IPS-18c (cell line): Measurements from ENCODE around the gene HHAT.
"Not testable (repeated sequence)": the region's sequence is repeated elsewhere in the genome, so short reads cannot be mapped to it uniquely, and the experiment has no call there.

Source experiments
- H3K4me3 ChIP-seq: 2 replicates; pipeline ENCODE4 v1.7.0; 2013; ENCODE audit warnings: low read depth, mild to moderate bottlenecking, low read length, moderate library complexity; ENCODE audit not compliant: insufficient read depth
- H3K9me3 ChIP-seq: one replicate; pipeline ENCODE4 v1.6.1; 2013; ENCODE audit warnings: mild to moderate bottlenecking, low read length, moderate library complexity; ENCODE audit not compliant: control insufficient read depth, insufficient read depth

HHAT gene

DNA sequence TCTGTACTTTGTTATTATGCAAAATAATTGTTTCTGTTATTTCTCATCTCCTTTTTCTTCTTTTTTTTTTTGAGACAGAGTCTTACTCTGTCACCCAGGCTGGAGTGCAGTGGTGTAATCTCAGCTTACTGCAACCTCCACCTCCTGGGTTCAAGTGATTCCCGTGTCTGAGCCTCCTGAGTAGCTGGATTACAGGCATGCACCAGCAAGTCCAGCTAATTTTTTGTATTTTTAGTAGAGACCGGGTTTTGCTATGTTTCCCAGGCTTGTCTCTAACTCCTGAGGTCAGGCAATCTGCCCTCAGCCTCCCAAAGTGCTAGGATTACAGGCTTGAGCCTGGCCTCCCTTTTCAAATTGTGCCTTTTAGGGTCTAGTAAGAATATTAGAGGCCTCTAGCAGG is 77.6 kb downstream of the HHAT start:
- H3K9me3 ChIP-seq, H3K4me3 ChIP-seq: not testable (repeated sequence)

DNA sequence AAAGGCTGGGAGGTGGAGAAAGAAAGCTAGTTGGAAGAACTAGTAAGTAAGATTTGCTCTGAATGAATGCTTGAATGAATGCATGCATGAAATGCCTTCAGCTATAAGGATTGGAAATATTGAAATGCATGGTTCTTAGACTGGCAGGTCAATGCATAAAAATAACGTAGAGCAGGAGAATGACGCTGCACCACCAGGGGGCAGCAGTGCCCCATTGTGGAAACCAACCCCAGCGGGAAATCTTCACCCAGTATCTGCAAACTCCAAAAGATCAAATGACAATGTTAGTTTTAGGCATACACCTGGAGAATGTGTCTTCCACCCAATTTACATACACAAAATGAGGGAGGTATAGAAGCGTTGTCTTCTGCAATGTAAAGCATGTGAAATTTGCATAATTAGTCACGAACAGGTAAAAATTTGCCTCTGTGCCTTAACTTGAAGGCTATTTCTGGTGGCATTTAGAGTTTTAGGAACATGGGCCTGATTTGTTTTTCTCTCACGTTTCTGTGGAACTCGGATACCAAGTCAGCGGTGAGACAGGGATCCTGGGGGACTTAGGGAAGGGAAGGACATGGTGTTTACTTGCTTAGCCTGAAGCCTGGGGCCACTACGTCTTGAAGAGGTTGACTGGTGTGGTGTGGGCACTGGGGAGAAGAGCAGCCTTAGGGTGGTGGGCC is 78.6 kb downstream of the HHAT start:
- no peaks in the 10 kb centered on the region for H3K9me3 ChIP-seq
- H3K4me3 ChIP-seq: no peak overlapping the region

DNA sequence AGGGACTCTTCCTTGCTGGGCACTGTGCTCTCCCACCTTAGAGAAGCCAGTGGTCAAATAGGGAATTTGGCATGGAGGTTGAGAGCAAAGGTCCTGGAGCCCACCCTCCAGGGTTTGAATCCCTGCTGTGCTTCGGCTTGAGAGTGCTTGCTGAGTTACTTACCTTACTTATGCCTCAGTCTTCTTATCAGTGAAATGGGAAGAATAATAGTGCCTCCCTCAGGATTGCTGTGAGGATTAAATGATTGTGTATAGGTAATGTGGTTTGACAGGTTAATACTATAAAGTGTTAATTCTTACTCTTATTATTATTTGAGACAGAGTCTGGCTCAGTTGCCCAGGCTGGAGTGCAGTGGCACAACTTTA is 79.2 kb downstream of the HHAT start:
- H3K9me3 ChIP-seq: no peaks in the 10 kb centered on the region
- no peak overlapping the region for H3K4me3 ChIP-seq

DNA sequence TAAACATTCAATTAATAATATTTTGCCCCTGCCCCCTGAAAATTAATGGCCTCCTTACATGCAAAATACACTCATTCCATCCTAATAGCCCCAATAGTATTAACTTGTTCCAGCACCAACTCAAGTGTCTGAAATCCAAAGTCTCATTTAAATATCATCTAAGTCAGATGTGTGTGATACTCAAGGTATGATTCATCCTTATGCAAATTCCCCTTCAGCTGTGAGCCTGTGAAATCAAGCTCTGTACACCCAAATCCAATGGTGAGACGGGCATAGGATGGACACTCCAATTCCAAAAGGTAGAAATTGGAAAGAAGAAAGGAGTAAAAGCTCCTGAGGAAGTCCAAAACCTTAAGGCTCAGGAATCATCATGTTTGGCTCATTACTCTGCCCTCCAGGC is 83.5 kb downstream of the HHAT start:
- H3K4me3 ChIP-seq: no peak overlapping the region
- H3K9me3 ChIP-seq: no peaks in the 10 kb centered on the region

DNA sequence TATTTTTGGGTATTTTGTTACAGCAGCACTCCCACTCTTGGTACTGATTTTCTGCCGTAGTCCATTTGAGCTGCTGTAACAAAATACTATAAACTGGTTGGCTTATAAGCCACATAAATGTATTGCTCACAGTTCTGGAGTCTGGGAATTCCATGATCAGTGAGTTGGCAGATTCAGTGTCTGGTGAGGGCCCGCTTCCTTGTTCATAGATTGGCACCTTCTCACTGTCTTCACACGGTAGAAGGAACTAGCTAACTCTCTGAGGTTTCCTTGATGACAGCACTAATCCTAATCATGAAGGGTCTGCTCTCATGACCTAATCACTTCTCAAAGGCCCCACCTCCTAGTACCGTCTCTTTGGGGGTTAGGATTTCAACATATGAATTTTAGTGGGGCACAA is 85.2 kb downstream of the HHAT start:
- Histone ChIP-seq H3K9me3 (no peaks in the 10 kb centered on the region), H3K4me3 (no peak overlapping the region)

- H3K4me3 ChIP-seq: no peak overlapping the region
- no peaks in the 10 kb centered on the region for H3K9me3 ChIP-seq
Observed at GRCh38 chr1:210415846-210416448, 87.2 kb downstream of the HHAT start.

- H3K9me3 ChIP-seq: no peaks in the 10 kb centered on the region
- H3K4me3 ChIP-seq: no peak overlapping the region
Observed at GRCh38 chr1:210416681-210417080, 88.0 kb downstream of the HHAT start.

GRCh38 chr1:210417881-210418280 is 89.2 kb downstream of the HHAT start:
- H3K9me3 ChIP-seq: no peaks in the 10 kb centered on the region
- no peak overlapping the region for H3K4me3 ChIP-seq

DNA sequence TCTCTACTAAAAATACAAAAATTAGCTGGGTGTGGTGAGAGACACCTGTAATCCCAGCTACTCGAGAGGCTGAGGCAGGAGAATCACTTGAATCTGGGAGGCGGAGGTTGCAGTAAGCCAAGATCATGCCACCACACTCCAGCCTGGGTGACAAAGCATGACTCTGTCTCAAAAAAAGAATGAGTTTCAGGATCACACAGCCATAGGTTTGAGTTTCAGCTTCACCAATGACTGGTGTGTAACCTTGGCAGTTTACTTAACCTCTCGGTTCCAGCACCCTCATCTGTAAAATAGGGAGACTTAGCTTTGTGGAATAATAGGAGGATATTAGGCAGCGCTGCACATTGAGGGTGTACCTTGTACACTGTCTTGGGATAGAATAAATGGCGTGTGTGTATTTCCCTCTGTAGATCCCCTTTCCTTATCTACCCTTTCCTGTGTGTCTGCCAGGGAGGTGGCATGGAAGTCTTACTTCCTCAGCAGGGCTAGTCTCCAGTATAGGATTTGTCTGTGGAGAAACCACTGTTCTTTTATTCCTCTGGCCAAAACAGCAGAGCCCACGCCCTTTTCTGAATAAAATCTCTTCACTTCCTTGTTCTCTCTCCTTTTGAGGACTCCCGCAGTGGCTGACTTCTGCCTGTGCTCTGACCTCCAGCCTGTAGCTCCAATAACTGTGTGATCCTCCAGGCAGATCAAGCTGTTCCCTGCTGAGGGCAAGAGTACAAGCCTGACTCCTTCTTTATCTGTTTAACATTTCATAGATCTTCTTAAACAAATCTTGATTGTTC is 90.4 kb downstream of the HHAT start:
- no peaks in the 10 kb centered on the region for H3K9me3 ChIP-seq
- no peak overlapping the region for H3K4me3 ChIP-seq

DNA sequence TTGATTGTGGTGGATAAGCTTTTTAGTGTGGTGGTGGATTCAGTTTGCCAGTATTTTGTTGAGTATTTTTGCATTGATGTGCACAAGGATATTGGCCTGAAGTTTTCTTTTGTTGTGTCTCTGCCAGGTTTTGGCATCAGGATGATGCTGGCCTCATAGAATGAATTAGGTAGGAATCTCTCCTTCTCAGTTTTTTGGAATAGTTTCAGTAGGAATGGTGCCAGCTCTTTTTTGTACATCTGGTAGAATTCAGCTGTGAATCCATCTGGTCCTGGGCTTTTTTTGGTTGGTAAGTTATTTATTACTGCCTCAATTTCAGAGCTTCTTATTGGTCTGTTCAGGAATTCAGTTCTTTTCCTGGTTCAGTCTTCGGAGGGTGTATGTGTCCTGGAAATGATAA is 98.0 kb downstream of the HHAT start:
- not testable (repeated sequence) for H3K9me3 ChIP-seq

DNA sequence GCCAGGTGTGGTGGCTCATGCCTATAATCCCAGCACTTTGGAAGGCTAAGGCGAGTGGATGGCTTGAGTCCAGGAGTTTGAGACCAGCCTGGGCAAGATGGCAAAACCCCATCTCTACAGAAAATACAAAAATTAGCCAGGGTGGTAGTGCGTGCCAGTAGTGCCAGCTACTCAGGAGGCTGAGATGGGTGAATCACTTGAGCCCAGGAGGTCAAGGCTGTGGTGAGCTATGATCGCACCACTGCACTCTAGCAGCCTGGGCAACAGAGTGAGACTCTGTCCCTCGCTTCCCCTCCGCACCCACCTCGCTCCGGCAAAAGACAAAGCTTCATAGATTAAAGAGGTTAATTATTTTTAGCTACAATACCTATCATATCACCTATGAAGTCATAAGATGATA is 100.0 kb downstream of the HHAT start:
- Histone ChIP-seq H3K4me3 (no peak overlapping the region), H3K9me3 (no peaks in the 10 kb centered on the region)

More for the DNA sequence above, 98.0 kb downstream of the HHAT start:
- not testable (repeated sequence) for H3K4me3 ChIP-seq

GRCh38 chr1:210434223-210434622 is 105.5 kb downstream of the HHAT start:
- H3K9me3 ChIP-seq: no peaks in the 10 kb centered on the region
- H3K4me3 ChIP-seq: no peak overlapping the region

DNA sequence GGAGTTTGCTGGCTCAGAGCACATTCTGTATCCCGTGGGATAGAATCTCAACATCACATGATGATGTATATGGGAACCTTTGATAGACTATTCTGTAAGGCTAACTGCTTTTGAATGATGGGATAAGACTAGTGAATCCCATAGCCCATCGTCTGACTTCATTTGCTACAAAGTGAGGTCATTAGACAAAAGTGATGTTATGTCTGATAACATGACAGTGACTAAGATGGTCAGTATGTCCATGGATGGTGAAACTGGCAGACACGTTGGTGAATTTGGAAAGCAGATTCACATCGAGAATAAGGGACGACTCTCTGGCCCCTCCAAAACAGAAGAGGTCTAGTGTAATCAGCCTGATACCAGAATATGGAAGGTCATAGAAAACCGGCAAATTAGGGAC is 108.4 kb downstream of the HHAT start:
- H3K9me3 ChIP-seq: no peaks in the 10 kb centered on the region
- no peak overlapping the region for H3K4me3 ChIP-seq

DNA sequence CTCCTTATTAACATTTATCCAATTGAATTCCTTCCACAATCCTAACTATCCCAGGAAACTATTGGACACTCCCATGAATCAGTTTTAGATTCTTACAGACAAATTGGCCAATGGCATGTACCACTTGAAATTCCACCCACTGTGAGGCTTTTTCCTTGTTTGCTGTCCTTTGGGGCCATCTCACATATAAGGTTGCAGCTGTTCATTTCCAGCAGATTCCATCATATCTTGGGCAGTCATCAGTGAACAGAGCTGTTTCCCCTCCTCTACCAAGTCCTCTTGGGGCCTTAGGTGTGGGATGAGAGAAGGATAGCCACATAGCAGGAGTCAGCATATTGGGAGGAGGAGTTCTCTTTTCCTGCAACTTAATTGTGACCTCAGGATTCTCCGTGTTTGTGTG is 109.1 kb downstream of the HHAT start:
- H3K4me3 ChIP-seq: no peak overlapping the region
- no peaks in the 10 kb centered on the region for H3K9me3 ChIP-seq

- no peaks in the 10 kb centered on the region for H3K9me3 ChIP-seq
- H3K4me3 ChIP-seq: no peak overlapping the region
Observed at GRCh38 chr1:210438928-210439841, 110.5 kb downstream of the HHAT start.

DNA sequence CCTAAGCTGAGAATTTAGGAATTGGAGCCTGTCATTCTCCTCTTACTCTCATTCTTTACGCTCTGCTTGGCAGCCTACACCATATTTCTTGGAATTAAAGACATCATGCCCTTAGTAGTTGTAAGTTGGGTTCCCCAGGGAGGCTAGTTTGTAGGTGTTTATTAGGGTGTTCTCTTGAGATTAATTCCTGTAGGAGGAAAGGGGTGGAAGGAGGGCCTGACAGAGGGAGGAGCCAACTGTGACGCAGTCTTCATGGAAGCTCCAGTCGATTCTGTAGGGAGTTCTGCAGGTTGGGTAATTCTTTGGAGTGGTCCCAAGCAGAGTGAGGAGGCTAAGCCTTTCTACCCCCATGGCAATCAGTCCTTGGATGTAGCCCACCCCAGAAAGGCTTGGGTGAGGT is 111.4 kb downstream of the HHAT start:
- H3K4me3 ChIP-seq: no peak overlapping the region

DNA sequence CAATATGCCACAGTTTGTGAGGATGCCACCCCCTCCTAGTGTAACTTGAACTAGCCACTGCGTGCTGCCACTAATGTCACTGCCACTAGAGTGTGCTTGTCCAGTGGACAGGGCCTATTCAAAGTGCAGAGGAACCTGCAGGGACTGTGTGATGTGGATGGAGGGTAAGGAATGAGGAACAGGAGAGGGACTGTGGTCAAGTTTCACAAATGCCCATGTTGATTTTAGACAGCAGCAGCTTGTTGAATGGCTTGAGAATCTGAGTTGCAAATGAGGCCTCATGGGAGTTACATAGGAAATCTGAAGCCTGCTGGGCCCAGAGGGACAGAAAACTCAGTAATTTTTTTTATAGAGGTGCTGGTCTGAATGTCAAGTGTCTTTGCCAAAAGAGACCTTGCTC is 112.3 kb downstream of the HHAT start:
- no peak overlapping the region for H3K4me3 ChIP-seq
- H3K9me3 ChIP-seq: no peaks in the 10 kb centered on the region

More for the DNA sequence above, 111.4 kb downstream of the HHAT start:
- no peaks in the 10 kb centered on the region for H3K9me3 ChIP-seq
